GM21737 (cell line): Measurements from ENCODE around the gene COL20A1.
"Not testable (repeated sequence)": the region's sequence is repeated elsewhere in the genome, so short reads cannot be mapped to it uniquely, and the experiment has no call there.

Source experiments
- ATAC-seq: cut with Tn5 transposase; IDR thresholded peaks from one replicate; pipeline ENCODE4 v1.9.1; 2021; ENCODE audit warnings: mild to moderate bottlenecking, moderate library complexity; ENCODE audit not compliant: unreplicated experiment

Gene COL20A1

GRCh38 chr20:63292904-63293303 is at the start of gene COL20A1:
COL20A1 (plus strand) TSS chr20:63293186; CDS start chr20:63295108, 1,922 bp downstream.
- ATAC-seq: no peak

DNA sequence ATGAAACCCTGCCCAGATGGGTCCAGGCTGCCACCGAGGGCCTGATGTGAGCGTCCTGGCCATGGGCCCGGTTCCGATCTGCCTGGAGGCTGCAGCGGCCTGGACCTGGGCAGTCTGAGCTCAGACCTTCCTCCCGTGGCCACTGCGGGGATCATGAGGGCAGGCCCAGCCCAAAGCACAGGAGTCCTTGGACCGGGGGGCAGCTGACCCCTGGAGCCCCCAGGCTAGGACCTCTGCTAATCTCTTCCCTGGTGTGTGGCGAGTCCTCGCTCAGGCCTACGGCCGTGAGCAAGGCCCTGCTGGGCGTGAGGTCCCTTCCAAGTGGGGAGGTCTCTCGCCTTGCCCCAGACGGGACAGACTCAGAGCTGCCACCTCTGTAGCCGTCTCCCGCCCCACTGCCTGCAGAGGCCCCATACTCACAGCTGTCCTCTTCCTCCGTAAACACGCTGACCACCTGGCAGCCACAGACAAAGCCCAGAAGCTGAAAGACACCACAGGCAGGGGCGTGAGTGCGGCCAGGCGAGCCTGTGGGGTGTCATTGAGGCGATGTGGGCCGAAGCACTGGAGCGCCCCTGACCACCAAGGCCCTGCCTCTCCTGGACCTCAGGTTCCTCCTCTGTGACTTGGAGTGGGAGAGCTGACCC is 49.3 kb upstream of the COL20A1 start:
- no peak for ATAC-seq

DNA sequence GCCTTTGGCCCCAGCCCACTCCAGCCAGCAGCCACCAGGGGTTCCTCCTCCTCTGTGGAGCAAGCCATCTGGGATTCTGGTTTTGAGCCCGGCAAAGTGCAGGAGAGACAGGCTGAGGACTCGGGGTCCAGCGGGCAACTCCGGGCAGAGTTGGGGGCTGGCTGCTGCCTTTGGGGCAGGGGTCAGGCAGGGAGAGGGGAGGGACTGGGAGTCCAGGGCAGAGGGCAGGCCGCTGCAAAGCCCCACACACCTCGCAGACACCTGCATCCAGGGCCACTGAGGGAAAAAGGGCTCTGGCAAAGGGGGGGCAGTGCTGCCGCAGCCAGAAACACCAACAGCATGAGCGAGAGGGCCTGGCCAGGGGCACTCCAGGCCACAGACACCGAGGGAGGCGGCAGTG is 48.5 kb upstream of the COL20A1 start:
- ATAC-seq: no peak

GRCh38 chr20:63246490-63247288 is 46.3 kb upstream of the COL20A1 start:
- no peak for ATAC-seq

DNA sequence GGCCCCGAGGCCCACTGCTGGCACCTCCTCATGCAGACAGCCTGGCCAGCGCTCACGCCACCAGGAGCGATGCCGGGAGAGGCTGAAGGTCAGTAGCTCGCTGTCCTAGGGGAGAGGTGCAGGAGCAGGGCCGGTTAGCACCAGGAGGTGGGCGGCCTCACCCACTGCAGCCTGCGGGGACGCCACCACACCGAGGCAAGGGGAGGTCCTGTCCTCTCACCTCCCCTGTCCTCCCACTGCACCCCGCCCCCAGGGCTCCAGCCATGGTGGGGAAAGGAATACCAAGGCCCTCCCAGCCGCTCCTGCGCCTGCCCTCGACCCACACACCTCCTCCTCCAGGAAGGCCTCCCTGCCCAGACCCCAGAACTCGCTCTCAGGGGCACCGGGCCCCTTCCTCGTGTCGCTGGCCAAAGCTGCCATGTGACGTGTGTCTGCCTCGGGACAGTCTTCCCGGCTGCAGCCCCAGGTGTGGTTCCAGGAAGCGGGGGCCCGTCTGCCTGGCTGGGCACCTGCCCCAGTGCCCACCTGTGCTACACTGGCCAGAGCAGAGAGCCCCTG is 45.2 kb upstream of the COL20A1 start:
- ATAC-seq: no peak

DNA sequence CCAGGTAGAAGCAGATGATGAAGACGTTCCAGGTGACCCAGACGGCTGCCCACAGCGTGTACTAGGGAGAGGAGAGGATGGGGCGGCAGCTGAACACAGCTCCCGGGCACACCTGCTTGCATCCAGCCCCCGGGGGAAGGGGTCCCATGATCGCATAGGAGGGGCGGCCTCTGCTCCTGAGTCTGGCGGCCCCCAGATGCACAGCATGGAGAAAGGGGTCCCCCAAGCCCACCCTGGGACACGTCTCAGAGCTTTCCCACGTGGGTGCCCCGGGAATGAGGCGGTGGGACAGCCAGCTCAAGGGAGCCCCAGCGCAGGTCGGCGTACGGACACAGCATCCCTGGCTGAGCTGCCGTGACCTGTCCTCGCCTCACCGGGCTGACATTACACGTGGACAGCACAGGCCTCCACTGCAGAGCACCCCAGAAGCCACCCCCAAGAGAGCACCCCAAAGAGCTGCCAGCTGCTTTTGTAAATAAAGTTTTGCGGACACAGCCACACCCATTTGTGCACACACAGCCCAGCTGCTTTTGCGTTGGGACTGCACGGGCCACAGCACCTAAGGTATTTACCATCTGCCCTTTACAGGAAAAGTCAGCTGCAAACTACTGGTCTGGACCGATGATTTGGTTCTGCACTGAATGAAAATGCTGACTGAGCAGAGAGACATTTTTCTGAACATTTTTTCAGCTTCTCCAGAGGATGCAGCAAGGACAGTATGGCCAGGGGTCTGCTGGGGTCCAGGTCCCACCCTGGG is 44.0 kb upstream of the COL20A1 start:
- no peak for ATAC-seq

- no peak for ATAC-seq
Observed at GRCh38 chr20:63249891-63250290, 43.1 kb upstream of the COL20A1 start.

DNA sequence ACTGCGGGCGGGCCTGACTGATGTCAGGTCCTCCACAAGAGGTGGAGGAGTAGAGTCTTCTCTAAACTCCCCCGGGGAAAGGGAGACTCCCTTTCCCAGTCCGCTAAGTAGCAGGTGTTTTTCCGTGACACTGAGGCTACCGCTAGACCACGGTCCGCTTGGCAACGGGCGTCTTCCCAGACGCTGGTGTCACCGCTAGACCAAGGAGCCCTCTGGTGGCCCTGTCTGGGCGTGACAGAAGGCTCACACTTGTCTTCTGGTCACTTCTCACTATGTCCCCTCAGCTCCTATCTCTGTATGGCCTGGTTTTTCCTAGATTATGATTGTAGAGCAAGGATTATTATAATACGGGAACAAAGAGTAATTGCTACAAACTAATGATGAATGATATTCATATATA is 41.6 kb upstream of the COL20A1 start:
- ATAC-seq: not testable (repeated sequence)

DNA sequence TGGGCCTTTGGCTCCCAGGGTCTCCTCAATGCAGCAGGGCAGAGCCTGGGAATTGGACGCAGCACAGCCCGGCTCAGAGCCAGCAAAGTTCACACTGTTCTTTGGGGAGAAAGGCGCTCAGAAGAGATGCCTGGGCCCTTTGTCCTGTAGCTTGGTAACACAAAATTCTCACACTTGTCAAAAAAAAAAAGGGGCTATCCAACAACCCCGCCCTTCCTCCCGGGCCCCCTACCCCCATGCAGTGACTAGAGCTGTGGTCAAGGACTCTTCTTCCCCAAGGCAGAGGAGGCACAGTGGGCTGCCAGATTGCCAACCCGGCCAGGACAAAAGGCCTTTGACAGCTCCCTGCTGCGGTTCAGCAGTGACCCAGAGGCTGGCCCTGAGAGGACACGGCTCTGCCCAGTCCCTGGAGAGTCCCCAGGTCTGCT is 40.7 kb upstream of the COL20A1 start:
- ATAC-seq: no peak

GRCh38 chr20:63253065-63253437 is 39.9 kb upstream of the COL20A1 start:
- ATAC-seq: no peak

DNA sequence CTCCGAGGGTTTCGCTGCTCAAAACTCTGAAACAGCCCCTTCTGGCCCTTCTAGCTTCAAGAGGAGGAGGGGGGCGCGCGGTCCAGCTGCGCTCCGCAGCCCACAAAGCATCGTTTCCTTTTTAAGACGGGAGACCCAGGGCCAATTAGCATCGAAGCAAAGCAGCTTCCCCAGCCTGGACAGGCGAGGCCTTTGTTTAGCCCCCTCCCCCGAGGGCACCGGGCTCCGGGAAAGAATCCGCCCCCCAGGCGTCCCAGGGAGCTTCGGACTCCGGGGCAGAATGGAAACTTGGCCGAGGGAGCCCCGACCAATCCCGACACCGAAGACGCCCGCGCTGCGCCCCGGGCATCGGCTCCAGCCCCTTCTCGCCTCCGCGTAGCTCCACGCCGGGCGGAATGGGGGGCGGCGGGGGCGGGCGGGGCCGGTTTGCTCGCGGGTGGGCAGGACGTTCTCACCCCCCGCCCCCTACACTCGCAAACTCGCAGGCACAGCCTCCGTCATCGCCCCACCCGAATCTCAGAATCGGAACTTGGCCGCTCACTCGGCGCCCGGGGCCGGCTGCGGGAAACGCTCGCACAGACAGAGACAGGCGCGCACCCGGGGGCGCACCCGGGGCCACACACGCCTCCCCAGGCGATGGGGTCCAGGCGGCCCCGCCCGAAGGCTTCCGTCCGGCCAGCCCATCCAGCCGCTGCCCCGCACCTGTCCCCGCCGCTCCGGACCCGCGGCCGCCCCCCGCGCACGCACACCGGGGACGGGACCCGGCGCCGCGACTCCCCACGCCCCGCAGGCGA is 39.4 kb upstream of the COL20A1 start:
- no peak for ATAC-seq

DNA sequence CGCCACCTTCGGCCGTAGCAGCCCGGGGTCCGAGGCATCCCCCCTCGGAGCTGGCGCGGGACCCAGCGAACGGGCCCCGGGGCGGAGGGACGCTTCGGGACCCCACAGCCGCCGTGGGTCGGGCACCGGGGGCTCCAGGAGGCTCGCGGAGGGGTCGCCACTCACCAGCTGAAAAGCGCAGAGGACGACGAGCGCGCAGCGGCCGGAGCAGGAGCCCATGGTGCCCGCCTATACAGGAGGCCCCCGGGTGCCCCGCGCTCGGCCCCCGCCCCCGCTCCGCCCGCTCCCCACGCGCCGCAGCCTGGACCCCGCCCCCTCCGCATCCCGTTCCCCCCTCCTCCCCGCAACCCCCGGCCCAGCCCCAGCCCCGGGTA is 38.8 kb upstream of the COL20A1 start, which contains the start of gene NKAIN4:
NKAIN4 (minus strand) TSS at position 232 of the 374 bp plus-strand sequence; CDS start at position 219, 13 bp downstream.
- ATAC-seq: no peak

- no peak for ATAC-seq
Observed at GRCh38 chr20:63254606-63255384, 38.2 kb upstream of the COL20A1 start.

- ATAC-seq: no peak
Observed at GRCh38 chr20:63255931-63256704, 36.9 kb upstream of the COL20A1 start.

GRCh38 chr20:63256954-63257353 is 36.0 kb upstream of the COL20A1 start:
- no peak for ATAC-seq

DNA sequence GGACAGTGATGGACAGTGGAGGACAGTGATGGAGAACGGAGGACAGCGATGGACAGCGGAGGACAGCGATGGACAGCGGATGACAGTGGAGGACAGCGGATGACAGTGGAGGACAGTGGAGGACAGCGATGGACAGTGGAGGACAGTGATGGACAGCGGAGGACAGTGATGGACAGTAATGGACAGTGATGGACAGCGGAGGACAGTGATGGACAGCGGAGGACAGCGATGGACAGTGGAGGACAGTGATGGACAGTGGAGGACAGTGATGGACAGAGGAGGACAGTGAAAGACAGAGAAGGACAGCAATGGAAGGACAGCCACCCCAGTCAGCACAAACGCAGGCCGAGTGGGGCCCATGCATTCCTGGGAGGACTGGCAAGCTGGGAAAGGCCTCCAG is 35.4 kb upstream of the COL20A1 start:
- no peak for ATAC-seq

DNA sequence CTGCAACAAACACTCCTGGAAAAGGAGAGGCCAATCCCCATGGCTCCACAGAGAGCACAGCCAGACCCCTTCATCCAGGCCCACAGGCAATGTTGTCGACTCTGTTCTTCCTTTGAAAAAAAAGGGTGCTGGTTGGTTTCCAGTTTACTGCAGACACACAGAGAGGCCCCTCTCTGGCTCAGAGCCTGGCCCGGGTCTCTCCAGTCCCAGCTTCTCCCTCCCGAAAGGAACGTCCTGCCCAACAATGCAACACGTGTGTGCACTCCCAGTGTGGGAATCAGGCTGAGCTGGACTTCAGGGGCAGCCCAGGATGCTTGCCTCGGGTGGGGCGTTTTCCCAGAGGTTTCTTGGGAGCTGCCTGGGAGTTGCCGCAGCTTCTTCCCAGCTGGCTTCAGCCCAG is 34.2 kb upstream of the COL20A1 start:
- no peak for ATAC-seq

GRCh38 chr20:63259734-63260460 is 33.1 kb upstream of the COL20A1 start:
- no peak for ATAC-seq
